Measurements from ENCODE around the gene ZZZ3.
"Not testable (repeated sequence)": the region's sequence is repeated elsewhere in the genome, so short reads cannot be mapped to it uniquely, and the experiment has no call there.

ZZZ3 gene

GRCh38 chr1:77652268-77652667 is 30.2 kb downstream of the ZZZ3 start:
- no peaks in the 10 kb centered on the region for H3K4me1 ChIP-seq (ENCODE audit: insufficient read depth, low read length, poor library complexity, severe bottlenecking)
- 0 out of 2 replicates have a peak, but pooled peaks cover 3% of the 10 kb centered on the region for H3K36me3 ChIP-seq (ENCODE audit: insufficient read depth, low read length)
- no peaks in the 10 kb centered on the region for H3K27me3 ChIP-seq (ENCODE audit: insufficient read depth, low read length, poor library complexity, severe bottlenecking)
- peaks cover 21% of the 10 kb centered on the region for H4K20me1 ChIP-seq (ENCODE audit: insufficient read depth, low read length, poor library complexity, severe bottlenecking)
- no peak overlapping the region for H2AFZ ChIP-seq (ENCODE audit: low read length)
- no peaks in the 10 kb centered on the region for H3K9me2 ChIP-seq (replicated peaks; ENCODE audit: low read depth, low read length)
- no peak overlapping the region for H3K4me2 ChIP-seq (ENCODE audit: low read depth, low read length, poor library complexity, severe bottlenecking)
- H3K9ac ChIP-seq (ENCODE audit: low read depth, low read length, poor library complexity, severe bottlenecking) = no peak overlapping the region
- H3F3A ChIP-seq (ENCODE audit: low read depth) = no peaks in the 10 kb centered on the region
- H3K4me3 ChIP-seq (ENCODE audit: low read length, poor library complexity, severe bottlenecking) = no peak overlapping the region
- peaks cover 6% of the 10 kb centered on the region; the same call in 1 of the 2 replicates for H3K9me3 ChIP-seq (ENCODE audit: insufficient read depth, low read depth, low read length)
- no peak for TF ChIP-seq EZH2phosphoT487 (IDR thresholded peaks at IDR 0.05; ENCODE audit: borderline replicate concordance)
- TF ChIP-seq, protein P1, sequence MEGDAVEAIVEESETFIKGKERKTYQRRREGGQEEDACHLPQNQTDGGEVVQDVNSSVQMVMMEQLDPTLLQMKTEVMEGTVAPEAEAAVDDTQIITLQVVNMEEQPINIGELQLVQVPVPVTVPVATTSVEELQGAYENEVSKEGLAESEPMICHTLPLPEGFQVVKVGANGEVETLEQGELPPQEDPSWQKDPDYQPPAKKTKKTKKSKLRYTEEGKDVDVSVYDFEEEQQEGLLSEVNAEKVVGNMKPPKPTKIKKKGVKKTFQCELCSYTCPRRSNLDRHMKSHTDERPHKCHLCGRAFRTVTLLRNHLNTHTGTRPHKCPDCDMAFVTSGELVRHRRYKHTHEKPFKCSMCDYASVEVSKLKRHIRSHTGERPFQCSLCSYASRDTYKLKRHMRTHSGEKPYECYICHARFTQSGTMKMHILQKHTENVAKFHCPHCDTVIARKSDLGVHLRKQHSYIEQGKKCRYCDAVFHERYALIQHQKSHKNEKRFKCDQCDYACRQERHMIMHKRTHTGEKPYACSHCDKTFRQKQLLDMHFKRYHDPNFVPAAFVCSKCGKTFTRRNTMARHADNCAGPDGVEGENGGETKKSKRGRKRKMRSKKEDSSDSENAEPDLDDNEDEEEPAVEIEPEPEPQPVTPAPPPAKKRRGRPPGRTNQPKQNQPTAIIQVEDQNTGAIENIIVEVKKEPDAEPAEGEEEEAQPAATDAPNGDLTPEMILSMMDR (conservative IDR thresholded peaks at IDR 0.05; ENCODE audit: low read length) = no peak
- peaks cover 94% of the 10 kb centered on the region for H3K79me2 ChIP-seq (ENCODE audit: insufficient read depth, low read length)

- H3K9me3 ChIP-seq (ENCODE audit: insufficient read depth, low read depth, low read length) = peaks cover 6% of the 10 kb centered on the region; the same call in 1 of the 2 replicates
- no peaks in the 10 kb centered on the region for H3F3A ChIP-seq (ENCODE audit: low read depth)
- no peak overlapping the region for H2AFZ ChIP-seq (ENCODE audit: low read length)
- no peaks in the 10 kb centered on the region for H3K27me3 ChIP-seq (ENCODE audit: insufficient read depth, low read length, poor library complexity, severe bottlenecking)
- peaks cover 96% of the 10 kb centered on the region for H3K79me2 ChIP-seq (ENCODE audit: insufficient read depth, low read length)
- H3K36me3 ChIP-seq (ENCODE audit: insufficient read depth, low read length) = peaks cover 16% of the 10 kb centered on the region; the same call in 1 of the 2 replicates
- no peak overlapping the region for H3K9ac ChIP-seq (ENCODE audit: low read depth, low read length, poor library complexity, severe bottlenecking)
- H3K4me1 ChIP-seq (ENCODE audit: insufficient read depth, low read length, poor library complexity, severe bottlenecking) = no peaks in the 10 kb centered on the region
- H3K4me2 ChIP-seq (ENCODE audit: low read depth, low read length, poor library complexity, severe bottlenecking) = no peak overlapping the region
- TF ChIP-seq EZH2phosphoT487 (IDR thresholded peaks at IDR 0.05; ENCODE audit: borderline replicate concordance) = no peak
- TF ChIP-seq, protein P1 (conservative IDR thresholded peaks at IDR 0.05; ENCODE audit: low read length) = no peak
- no peaks in the 10 kb centered on the region for H3K9me2 ChIP-seq (replicated peaks; ENCODE audit: low read depth, low read length)
- no peak overlapping the region for H3K4me3 ChIP-seq (ENCODE audit: low read length, poor library complexity, severe bottlenecking)
- H4K20me1 ChIP-seq (ENCODE audit: insufficient read depth, low read length, poor library complexity, severe bottlenecking) = peaks cover 14% of the 10 kb centered on the region
Observed at GRCh38 chr1:77649127-77649526, 33.3 kb downstream of the ZZZ3 start.

- H3K27me3 ChIP-seq (ENCODE audit: insufficient read depth, low read length, poor library complexity, severe bottlenecking); H2AFZ ChIP-seq (ENCODE audit: low read length); H3K9ac ChIP-seq (ENCODE audit: low read depth, low read length, poor library complexity, severe bottlenecking); H3K9me3 ChIP-seq (ENCODE audit: insufficient read depth, low read depth, low read length); H3K4me3 ChIP-seq (ENCODE audit: low read length, poor library complexity, severe bottlenecking); H3K9me2 ChIP-seq (replicated peaks; ENCODE audit: low read depth, low read length); H3F3A ChIP-seq (ENCODE audit: low read depth); H3K4me2 ChIP-seq (ENCODE audit: low read depth, low read length, poor library complexity, severe bottlenecking); H3K4me1 ChIP-seq (ENCODE audit: insufficient read depth, low read length, poor library complexity, severe bottlenecking): not testable (repeated sequence)
- Histone ChIP-seq H3K79me2 (ENCODE audit: insufficient read depth, low read length) (peaks cover 93% of the 10 kb centered on the region), H4K20me1 (ENCODE audit: insufficient read depth, low read length, poor library complexity, severe bottlenecking) (peaks cover 26% of the 10 kb centered on the region), H3K36me3 (ENCODE audit: insufficient read depth, low read length) (peaks cover 17% of the 10 kb centered on the region; the same call in 1 of the 2 replicates)
Observed at GRCh38 chr1:77646224-77646623, 36.2 kb downstream of the ZZZ3 start.

- no peak overlapping the region for H3K4me2 ChIP-seq (ENCODE audit: low read depth, low read length, poor library complexity, severe bottlenecking)
- H2AFZ ChIP-seq (ENCODE audit: low read length) = no peak overlapping the region
- TF ChIP-seq, protein P1 (conservative IDR thresholded peaks at IDR 0.05; ENCODE audit: low read length) = no peak
- TF ChIP-seq EZH2phosphoT487 (IDR thresholded peaks at IDR 0.05; ENCODE audit: borderline replicate concordance) = no peak
- no peaks in the 10 kb centered on the region for H3K4me1 ChIP-seq (ENCODE audit: insufficient read depth, low read length, poor library complexity, severe bottlenecking)
- no peak overlapping the region for H3K9ac ChIP-seq (ENCODE audit: low read depth, low read length, poor library complexity, severe bottlenecking)
- H3F3A ChIP-seq (ENCODE audit: low read depth) = no peaks in the 10 kb centered on the region
- H3K79me2 ChIP-seq (ENCODE audit: insufficient read depth, low read length) = peaks cover 78% of the 10 kb centered on the region
- no peaks in the 10 kb centered on the region for H3K9me2 ChIP-seq (replicated peaks; ENCODE audit: low read depth, low read length)
- no peak overlapping the region for H3K4me3 ChIP-seq (ENCODE audit: low read length, poor library complexity, severe bottlenecking)
- peaks cover 38% of the 10 kb centered on the region; the same call in 1 of the 2 replicates for H3K36me3 ChIP-seq (ENCODE audit: insufficient read depth, low read length)
- peaks cover 24% of the 10 kb centered on the region for H4K20me1 ChIP-seq (ENCODE audit: insufficient read depth, low read length, poor library complexity, severe bottlenecking)
- no peaks in the 10 kb centered on the region for H3K27me3 ChIP-seq (ENCODE audit: insufficient read depth, low read length, poor library complexity, severe bottlenecking)
- no peaks in the 10 kb centered on the region; the same call in 1 of the 2 replicates for H3K9me3 ChIP-seq (ENCODE audit: insufficient read depth, low read depth, low read length)
Observed at GRCh38 chr1:77643456-77643855, 39.0 kb downstream of the ZZZ3 start.
